Uterus (tissue), 4 donors: ENCODE measurements around the gene LRP1B. TPM values are rescaled to one million over a fixed set of nuclear protein-coding genes. Genes with fewer than 3 reads are reported as not detected.

Source experiments
- DNase-seq, 2 donors: peaks; one replicate each; pipeline ENCODE4 v3.0.0-alpha.2; 2019 to 2020
- H3K27ac ChIP-seq, 2 donors: fragments of 200-600 bp; sonication (generic); 1 replicate in 1 of 2; 2 replicates in 1 of 2; pipeline ENCODE4 v1.5.1; 2016 to 2018
- H3K27me3 ChIP-seq, 2 donors: fragments of 200-600 bp; sonication (generic); one replicate each; pipeline ENCODE4 v1.5.1; 2018 to 2019; ENCODE audit warnings: control low read depth in 1 of 2
- H3K36me3 ChIP-seq, 2 donors: fragments of 200-600 bp; sonication (generic); one replicate each; pipeline ENCODE4 v1.5.1; 2019; ENCODE audit warnings: control low read depth in 1 of 2
- H3K4me1 ChIP-seq, 2 donors: fragments of 200-600 bp; sonication (generic); one replicate each; pipeline ENCODE4 v1.5.1; 2018 to 2019; ENCODE audit warnings: control low read depth in 1 of 2
- H3K4me3 ChIP-seq, 2 donors: fragments of 200-600 bp; sonication (generic); 1 replicate in 1 of 2; 2 replicates in 1 of 2; pipeline ENCODE4 v1.5.1; 2018 to 2019; ENCODE audit warnings: mild to moderate bottlenecking in 1 of 2
- H3K9me3 ChIP-seq, 2 donors: fragments of 200-600 bp; sonication (generic); one replicate each; pipeline ENCODE4 v1.5.1; 2019; ENCODE audit warnings: control low read depth in 1 of 2
- CTCF ChIP-seq, 4 experiments: fragments of 200-600 bp in 2 of 4; fragments of 450-650 bp in 2 of 4; sonication (generic) in 2 of 4; IDR thresholded peaks; one replicate each; pipeline ENCODE4 v1.5.1; 2016 to 2019; ENCODE audit warnings: antibody characterized with exemption in 4 of 4, mild to moderate bottlenecking in 2 of 4, moderate library complexity in 1 of 4
- POLR2A ChIP-seq, 2 donors: fragments of 450-650 bp; IDR thresholded peaks; one replicate each; pipeline ENCODE4 v1.6.1; 2016; ENCODE audit warnings: antibody characterized with exemption in 2 of 2, mild to moderate bottlenecking in 1 of 2, moderate library complexity in 1 of 2
- intact Hi-C: fragments of 100-400 bp; cut with DNase I; formaldehyde crosslinking; loops from one replicate; pipeline ENCODE4 v1.15.1; 2023; ENCODE audit warnings: low total_unique reads
- total RNA-seq, 4 donors: library from RNA; depleted of rRNA in 3 of 4; stranded (reverse); fragments of >200 nt in 3 of 4; gene quantifications; one replicate each; pipeline versions ENCODE4 v1.1.0 to v1.2.4, GENCODE V29; 2014 to 2023
- donor health status: DM: yes; HTN: yes; CAD: no.

The LRP1B gene
- total RNA-seq, 4 donors from 2014 or later: 0.29 to 7.3 (median 0.79) TPM; not detected in 1

DNA sequence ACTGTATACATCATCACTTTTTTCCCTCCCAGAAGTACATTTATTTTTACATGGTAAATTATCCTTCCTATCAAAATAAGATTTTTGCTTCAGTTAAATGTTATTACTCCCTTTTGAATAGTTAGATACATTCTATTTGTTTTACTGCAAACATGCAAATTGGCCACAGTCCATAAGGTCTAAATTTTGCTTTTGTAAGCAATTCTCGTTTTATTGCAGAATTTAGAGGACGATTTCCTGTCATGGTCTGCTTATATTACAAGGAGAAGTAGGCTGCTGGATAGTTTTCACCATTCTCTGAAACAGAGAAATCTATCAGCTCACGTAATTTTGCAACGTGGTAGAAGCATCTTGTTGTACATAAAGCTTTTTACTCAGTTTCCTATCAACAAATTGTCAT, 1632.5 kb downstream of the LRP1B start:
- no peak for TF ChIP-seq POLR2A (IDR thresholded peaks at IDR 0.05)
- TF ChIP-seq CTCF (IDR thresholded peaks at IDR 0.05): no peak
- intact Hi-C loops: no loop called here

DNA sequence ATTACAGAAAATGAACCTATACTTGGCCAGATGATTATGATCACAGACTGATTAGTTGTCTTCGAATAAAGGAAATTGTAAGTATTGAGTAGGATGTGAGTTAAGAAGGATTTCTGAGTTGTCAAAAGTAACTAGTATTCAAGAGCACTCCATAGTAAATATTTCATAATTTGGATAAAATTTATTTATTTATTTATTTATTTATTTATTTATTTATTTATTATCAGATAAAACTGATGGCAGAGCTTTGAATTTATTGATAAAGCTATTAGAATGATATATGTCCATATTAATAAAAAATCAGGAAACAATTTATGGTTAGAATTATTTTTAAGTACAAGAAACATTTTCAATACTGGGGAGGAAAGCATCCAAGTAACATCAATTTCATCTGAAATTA, 1634.1 kb downstream of the LRP1B start:
- Histone ChIP-seq H3K4me1 (no peaks in the 10 kb centered on the region), H3K27ac (no peak overlapping the region), H3K4me3 (no peak overlapping the region), H3K36me3 (no peaks in the 10 kb centered on the region), H3K9me3 (no peaks in the 10 kb centered on the region), H3K27me3 (no peaks in the 10 kb centered on the region)
- TF ChIP-seq POLR2A (IDR thresholded peaks at IDR 0.05) (no peak), CTCF (IDR thresholded peaks at IDR 0.05) (no peak)
- intact Hi-C loops: no loop called here
- no peak for DNase-seq

More for the DNA sequence above, 1632.5 kb downstream of the LRP1B start:
- no peak overlapping the region for H3K27ac ChIP-seq
- no peak for DNase-seq
- no peaks in the 10 kb centered on the region for H3K36me3 ChIP-seq
- no peaks in the 10 kb centered on the region for H3K9me3 ChIP-seq
- no peaks in the 10 kb centered on the region for H3K4me1 ChIP-seq
- no peak overlapping the region for H3K4me3 ChIP-seq
- H3K27me3 ChIP-seq: no peaks in the 10 kb centered on the region

- Histone ChIP-seq H3K4me1 (no peaks in the 10 kb centered on the region), H3K27ac (no peak overlapping the region), H3K4me3 (no peak overlapping the region), H3K36me3 (no peaks in the 10 kb centered on the region), H3K9me3 (no peaks in the 10 kb centered on the region), H3K27me3 (no peaks in the 10 kb centered on the region)
- DNase-seq: no peak
- intact Hi-C loops: no loop called here
- TF ChIP-seq CTCF (IDR thresholded peaks at IDR 0.05) (no peak), POLR2A (IDR thresholded peaks at IDR 0.05) (no peak)
Observed at GRCh38 chr2:140491876-140492275, 1638.9 kb downstream of the LRP1B start.

DNA sequence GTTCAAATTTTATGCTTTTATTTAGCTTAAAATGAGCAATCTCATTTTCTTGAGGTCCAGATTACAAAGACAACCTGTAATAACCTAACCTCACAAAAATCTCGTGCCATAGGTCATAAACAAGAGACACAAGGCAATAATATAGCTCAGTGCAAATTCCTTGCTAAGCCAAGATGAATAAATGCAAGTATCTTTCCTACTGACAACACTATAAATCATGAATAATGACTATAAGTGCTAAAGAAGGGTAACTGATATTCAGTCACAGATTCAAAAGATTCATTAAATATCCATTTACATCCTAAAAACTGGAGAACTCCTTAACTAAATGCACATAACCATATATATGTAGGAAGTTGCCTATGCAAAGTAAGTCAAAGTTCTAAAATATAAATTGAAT, 1641.6 kb downstream of the LRP1B start:
- Histone ChIP-seq H3K4me3 (no peak overlapping the region), H3K27me3 (no peaks in the 10 kb centered on the region), H3K4me1 (no peaks in the 10 kb centered on the region), H3K27ac (no peak overlapping the region), H3K36me3 (no peaks in the 10 kb centered on the region), H3K9me3 (no peaks in the 10 kb centered on the region)
- no peak for TF ChIP-seq CTCF (IDR thresholded peaks at IDR 0.05)
- TF ChIP-seq POLR2A (IDR thresholded peaks at IDR 0.05): no peak
- no peak for DNase-seq
- intact Hi-C loops: no loop called here

GRCh38 chr2:140481136-140481535, 1649.7 kb downstream of the LRP1B start:
- Histone ChIP-seq H3K4me1 (no peaks in the 10 kb centered on the region), H3K9me3 (no peaks in the 10 kb centered on the region), H3K36me3 (no peaks in the 10 kb centered on the region), H3K27me3 (no peaks in the 10 kb centered on the region), H3K4me3 (no peak overlapping the region), H3K27ac (no peak overlapping the region)
- intact Hi-C loops: no loop called here
- TF ChIP-seq CTCF (IDR thresholded peaks at IDR 0.05) (no peak), POLR2A (IDR thresholded peaks at IDR 0.05) (no peak)
- no peak for DNase-seq
